Measurements from ENCODE around the gene GPLD1.
"Not testable (repeated sequence)": the region's sequence is repeated elsewhere in the genome, so short reads cannot be mapped to it uniquely, and the experiment has no call there.

Gene GPLD1

DNA sequence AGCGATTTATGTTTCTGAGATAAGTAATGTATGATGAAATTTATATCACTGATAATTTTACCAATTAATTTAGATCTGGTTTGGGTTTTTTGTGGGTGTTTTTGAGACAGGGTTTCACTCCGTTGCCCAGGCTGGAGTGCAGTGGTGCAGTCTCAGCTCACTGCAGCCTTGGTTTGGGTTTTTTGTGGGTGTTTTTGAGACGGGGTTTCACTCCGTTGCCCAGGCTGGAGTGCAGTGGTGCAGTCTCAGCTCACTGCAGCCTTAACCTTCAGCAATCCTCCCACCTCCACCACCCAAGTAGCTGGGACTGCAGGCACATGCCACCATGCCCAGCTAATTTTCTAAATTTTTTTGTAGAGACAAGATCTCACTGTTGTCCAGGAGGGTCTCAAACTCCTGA lies 73.6 kb downstream of the GPLD1 start:
- TF ChIP-seq, protein P1, sequence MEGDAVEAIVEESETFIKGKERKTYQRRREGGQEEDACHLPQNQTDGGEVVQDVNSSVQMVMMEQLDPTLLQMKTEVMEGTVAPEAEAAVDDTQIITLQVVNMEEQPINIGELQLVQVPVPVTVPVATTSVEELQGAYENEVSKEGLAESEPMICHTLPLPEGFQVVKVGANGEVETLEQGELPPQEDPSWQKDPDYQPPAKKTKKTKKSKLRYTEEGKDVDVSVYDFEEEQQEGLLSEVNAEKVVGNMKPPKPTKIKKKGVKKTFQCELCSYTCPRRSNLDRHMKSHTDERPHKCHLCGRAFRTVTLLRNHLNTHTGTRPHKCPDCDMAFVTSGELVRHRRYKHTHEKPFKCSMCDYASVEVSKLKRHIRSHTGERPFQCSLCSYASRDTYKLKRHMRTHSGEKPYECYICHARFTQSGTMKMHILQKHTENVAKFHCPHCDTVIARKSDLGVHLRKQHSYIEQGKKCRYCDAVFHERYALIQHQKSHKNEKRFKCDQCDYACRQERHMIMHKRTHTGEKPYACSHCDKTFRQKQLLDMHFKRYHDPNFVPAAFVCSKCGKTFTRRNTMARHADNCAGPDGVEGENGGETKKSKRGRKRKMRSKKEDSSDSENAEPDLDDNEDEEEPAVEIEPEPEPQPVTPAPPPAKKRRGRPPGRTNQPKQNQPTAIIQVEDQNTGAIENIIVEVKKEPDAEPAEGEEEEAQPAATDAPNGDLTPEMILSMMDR (conservative IDR thresholded peaks at IDR 0.05; ENCODE audit: low read length), result no peak
- DNase-seq (ENCODE audit: low read depth), result no peak

DNA sequence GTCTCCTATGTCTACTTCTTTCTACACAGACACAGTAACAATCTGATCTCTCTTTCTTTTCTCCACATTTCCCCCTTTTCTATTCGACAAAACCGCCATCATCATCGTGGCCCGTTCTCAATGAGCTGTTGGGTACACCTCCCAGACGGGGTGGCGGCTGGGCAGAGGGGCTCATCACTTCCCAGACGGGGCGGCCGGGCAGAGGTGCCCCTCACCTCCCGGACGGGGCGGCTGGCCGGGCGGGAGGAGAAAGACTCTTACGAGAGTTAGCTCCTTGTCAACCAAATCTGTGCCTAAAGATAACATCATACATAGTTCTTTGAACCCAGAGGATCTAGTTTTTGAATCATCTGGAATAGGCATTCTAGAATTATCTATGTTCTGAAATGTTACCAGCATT lies 74.8 kb downstream of the GPLD1 start:
- H3K4me3 ChIP-seq (ENCODE audit: low read length); DNase-seq (ENCODE audit: low read depth): not testable (repeated sequence)

More for the DNA sequence above, 73.6 kb downstream of the GPLD1 start:
- H3K4me3 ChIP-seq (ENCODE audit: low read length), result no peak overlapping the region

DNA sequence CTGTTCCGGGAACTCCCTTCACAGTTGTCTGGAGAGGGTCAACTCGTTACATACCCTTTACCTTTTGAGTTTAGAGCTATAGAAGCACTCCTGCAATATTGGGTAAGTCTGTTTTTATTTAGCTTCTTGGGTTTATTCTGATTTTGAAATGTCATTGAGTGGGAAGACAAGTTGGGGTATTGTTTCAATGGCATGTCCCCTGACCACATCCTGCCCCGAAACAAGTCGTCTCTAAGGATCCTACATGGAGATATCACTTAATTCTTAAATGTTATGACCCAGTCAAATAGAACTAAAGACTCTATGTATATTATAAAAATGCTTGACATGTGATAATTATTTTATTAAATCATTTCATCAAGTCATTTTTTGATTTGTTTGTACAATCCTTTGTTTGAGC lies 77.1 kb downstream of the GPLD1 start:
- no peak for DNase-seq (ENCODE audit: low read depth)
- no peak overlapping the region for H3K4me3 ChIP-seq (ENCODE audit: low read length)
- TF ChIP-seq, protein P1 (conservative IDR thresholded peaks at IDR 0.05; ENCODE audit: low read length), result no peak

DNA sequence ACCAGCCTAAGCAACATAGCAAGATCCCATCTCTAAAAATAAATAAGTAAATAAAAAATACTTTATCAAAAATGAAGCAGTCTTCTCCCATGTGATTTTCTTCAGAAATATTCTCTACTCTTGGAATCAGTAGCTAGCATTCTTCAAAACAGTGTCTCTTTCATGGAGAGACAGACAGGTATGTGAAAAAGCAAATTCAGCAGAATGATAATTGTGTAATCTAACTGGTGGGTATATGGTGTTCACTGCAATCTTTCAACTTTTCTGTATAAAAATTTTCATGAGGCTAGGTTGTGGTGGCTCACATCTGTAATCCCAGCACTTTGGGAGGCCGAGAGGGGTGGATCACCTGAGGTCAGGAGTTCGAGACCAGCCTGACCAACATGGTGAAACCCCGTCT lies 78.8 kb downstream of the GPLD1 start:
- no peak overlapping the region for H3K4me3 ChIP-seq (ENCODE audit: low read length)
- DNase-seq (ENCODE audit: low read depth), result no peak
- TF ChIP-seq, protein P1 (conservative IDR thresholded peaks at IDR 0.05; ENCODE audit: low read length), result no peak

DNA sequence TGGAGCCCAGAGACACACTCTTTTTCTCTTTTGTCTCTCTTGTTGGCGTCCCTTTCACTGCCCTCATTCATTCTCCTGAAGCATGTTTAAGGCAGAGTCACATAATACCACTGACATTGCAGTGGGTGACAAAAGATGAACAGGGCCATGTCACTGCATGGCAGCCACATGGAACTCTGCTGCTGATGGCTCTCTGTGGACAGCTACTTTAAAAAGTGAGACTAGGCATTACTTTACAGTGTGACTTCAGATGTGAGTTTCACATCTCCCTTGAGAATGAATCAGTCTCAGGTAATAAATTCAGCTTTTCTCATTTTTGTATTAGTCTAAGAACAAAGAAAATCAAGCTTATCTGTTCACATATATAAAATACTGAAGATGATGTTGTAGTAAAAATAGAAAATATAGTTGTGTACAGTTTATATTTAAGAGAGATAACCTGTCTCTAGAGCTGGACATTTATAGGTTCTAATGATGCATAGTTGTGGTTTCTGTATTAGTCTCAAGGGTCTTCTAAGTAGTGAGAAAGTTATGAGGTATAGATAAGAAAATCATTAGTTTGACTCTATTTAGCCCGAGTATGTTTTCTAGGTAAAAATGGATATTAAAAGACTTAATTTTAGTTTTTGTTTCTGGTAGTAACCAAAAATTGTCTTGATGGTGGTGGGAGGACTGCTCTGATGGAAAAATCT lies 80.5 kb downstream of the GPLD1 start:
- DNase-seq (ENCODE audit: low read depth), result no peak
- H3K4me3 ChIP-seq (ENCODE audit: low read length), result no peak overlapping the region
- TF ChIP-seq, protein P1 (conservative IDR thresholded peaks at IDR 0.05; ENCODE audit: low read length), result no peak

DNA sequence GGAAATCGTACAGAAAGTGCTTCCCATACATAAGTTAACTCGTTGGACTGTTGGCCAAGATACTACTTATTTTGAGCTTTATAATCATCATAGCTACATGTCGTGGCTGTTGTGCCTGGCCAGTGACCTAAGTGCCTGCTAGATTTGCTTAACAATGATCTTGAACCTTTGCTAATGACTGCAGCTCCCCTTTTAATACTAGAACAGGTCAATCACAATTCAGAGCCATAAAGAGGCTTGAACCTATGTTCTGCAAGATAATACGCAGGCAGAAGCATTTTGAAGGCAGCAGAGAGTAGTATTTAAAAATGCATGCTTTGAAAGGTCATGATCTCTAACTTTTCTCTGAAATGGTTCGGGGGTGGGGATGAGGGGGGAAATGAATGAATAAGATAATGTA lies 84.1 kb downstream of the GPLD1 start:
- H3K4me3 ChIP-seq (ENCODE audit: low read length), result no peak overlapping the region
- no peak for DNase-seq (ENCODE audit: low read depth)
- TF ChIP-seq, protein P1 (conservative IDR thresholded peaks at IDR 0.05; ENCODE audit: low read length), result no peak

DNA sequence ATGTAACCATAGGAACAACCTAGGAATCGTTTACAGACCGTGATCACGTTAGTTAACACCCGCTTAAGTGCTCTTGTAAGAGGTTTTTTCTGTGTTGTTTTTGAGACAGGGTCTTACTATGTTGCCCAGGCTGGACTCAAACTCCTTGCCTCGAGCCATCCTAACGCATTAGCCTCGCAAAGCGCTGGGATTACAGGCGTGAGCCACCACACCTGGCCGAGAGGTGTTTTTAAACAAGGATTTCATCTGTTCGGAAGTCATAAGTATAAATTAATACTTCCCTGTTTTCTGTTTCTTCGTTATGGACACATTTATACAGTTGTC lies 85.9 kb downstream of the GPLD1 start:
- TF ChIP-seq, protein P1 (conservative IDR thresholded peaks at IDR 0.05; ENCODE audit: low read length), result no peak
- DNase-seq (ENCODE audit: low read depth), result no peak
- H3K4me3 ChIP-seq (ENCODE audit: low read length), result peak overlapping the region; percentile 95

Data from AG10803 (cell line).